ENCODE results near the gene DCANP1. TPM values are rescaled to one million over a fixed set of nuclear protein-coding genes. Genes with fewer than 3 reads are reported as not detected.

Gene DCANP1
- total and polyA plus RNA-seq, 2 donors (not counting 1 experiment from before 2014, with no cell fraction given): not detected

DNA sequence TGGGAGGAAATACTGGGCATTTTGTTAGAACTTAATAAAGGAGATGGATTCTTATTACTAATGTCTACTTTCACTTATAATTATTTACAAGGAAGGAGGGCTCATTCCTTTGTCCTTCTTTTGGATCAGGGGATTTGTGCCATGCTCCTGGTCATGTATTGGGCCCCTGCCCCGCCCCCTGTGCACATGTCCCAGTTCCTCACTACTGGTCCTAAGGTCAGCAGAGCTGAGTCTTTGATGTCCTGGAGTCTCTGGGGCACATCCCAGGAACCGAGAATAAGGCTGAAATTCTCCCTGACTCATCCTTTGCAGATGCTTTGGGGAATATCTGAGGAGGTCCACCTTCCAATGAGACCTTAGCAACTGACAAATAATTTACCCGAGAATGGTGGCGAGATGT is 24.6 kb upstream of the DCANP1 start:
- Histone ChIP-seq H3K4me3 (replicated peaks in 1 of 4; ENCODE audit: control extremely low read depth in 1 of 4, insufficient read depth in 1 of 4, low read depth in 3 of 4, low read length in 4 of 4) (no peak overlapping the region), H3K9me3 (ENCODE audit: control insufficient read depth, insufficient read depth, low read depth, low read length) (no peaks in the 10 kb centered on the region), H3K36me3 (ENCODE audit: control insufficient read depth, insufficient read depth, low read length) (no peaks in the 10 kb centered on the region), H3K27me3 (ENCODE audit: control insufficient read depth, insufficient read depth, low read length) (peaks cover 7% of the 10 kb centered on the region), H3K4me2 (ENCODE audit: extremely low read depth, insufficient read depth, low read length) (no peak overlapping the region), H3K79me2 (ENCODE audit: control insufficient read depth, insufficient read depth, low read length) (no peaks in the 10 kb centered on the region), H3K4me1 (ENCODE audit: control insufficient read depth, extremely low read depth, insufficient read depth, low read length) (no peaks in the 10 kb centered on the region), H2AFZ (ENCODE audit: low read length) (no peak overlapping the region), H3K27ac (ENCODE audit: insufficient read depth, low read length) (no peak overlapping the region), H4K20me1 (ENCODE audit: control insufficient read depth, extremely low read depth, insufficient read depth, low read length) (no peaks in the 10 kb centered on the region), H3K9ac (ENCODE audit: insufficient read depth, low read length) (no peak overlapping the region)
- no peak for TF ChIP-seq EZH2 (IDR thresholded peaks at IDR 0.05; ENCODE audit: low read length, missing control alignments)
- TF ChIP-seq, protein P1, sequence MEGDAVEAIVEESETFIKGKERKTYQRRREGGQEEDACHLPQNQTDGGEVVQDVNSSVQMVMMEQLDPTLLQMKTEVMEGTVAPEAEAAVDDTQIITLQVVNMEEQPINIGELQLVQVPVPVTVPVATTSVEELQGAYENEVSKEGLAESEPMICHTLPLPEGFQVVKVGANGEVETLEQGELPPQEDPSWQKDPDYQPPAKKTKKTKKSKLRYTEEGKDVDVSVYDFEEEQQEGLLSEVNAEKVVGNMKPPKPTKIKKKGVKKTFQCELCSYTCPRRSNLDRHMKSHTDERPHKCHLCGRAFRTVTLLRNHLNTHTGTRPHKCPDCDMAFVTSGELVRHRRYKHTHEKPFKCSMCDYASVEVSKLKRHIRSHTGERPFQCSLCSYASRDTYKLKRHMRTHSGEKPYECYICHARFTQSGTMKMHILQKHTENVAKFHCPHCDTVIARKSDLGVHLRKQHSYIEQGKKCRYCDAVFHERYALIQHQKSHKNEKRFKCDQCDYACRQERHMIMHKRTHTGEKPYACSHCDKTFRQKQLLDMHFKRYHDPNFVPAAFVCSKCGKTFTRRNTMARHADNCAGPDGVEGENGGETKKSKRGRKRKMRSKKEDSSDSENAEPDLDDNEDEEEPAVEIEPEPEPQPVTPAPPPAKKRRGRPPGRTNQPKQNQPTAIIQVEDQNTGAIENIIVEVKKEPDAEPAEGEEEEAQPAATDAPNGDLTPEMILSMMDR (conservative IDR thresholded peaks at IDR 0.05 in 1 of 2, IDR thresholded peaks at IDR 0.05 in 1 of 2; ENCODE audit: low read depth in 1 of 2, low read length in 2 of 2): no peak
- DNase-seq (ENCODE audit: low read depth in 2 of 2): no peak

DNA sequence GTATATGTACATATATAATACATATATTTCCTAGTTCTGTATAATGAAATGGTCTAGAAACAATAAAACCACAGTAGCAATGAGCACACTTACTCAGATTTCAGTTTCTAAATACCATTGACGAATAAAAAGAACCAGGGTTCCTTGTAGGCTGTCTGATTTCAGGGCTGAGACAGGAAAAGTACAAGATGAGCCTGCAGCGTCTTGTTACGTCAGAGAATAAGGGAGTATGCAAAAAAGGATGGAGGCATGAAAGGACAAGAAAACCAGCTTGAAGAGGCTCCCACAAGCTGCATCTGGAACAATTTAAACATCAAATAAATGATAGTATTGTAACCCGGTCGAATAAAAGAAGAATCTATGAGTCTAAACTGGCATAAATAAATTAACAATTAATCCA is 22.8 kb upstream of the DCANP1 start:
- H3K27me3 ChIP-seq (ENCODE audit: control insufficient read depth, insufficient read depth, low read length): peaks cover 7% of the 10 kb centered on the region
- H4K20me1 ChIP-seq (ENCODE audit: control insufficient read depth, extremely low read depth, insufficient read depth, low read length): no peaks in the 10 kb centered on the region
- H3K27ac ChIP-seq (ENCODE audit: insufficient read depth, low read length): no peak overlapping the region

DNA sequence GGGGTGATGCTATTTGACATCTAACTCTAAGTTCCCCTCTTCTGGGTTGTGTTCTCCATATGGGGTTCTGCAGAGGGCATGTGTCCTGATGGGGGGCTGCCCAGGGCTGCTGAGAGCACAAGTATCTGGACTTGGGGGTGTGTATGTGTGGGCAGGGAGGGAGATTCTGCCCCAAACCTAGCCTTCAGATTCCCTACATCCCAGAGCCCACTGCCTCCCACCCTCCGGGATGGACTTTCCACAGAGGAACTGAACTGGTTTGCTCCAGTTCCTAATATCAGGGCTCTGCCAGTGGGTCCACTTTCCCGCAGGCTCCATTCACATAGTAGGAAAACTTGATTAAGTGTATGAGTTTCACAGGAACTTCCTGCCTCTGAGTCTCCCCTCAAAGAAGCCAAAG is 21.4 kb upstream of the DCANP1 start:
- Histone ChIP-seq H3K9me3 (ENCODE audit: control insufficient read depth, insufficient read depth, low read depth, low read length) (no peaks in the 10 kb centered on the region), H3K4me1 (ENCODE audit: control insufficient read depth, extremely low read depth, insufficient read depth, low read length) (no peaks in the 10 kb centered on the region), H3K27me3 (ENCODE audit: control insufficient read depth, insufficient read depth, low read length) (peaks cover 13% of the 10 kb centered on the region)

More for the DNA sequence above, 22.8 kb upstream of the DCANP1 start:
- H3K4me3 ChIP-seq (replicated peaks in 1 of 4; ENCODE audit: control extremely low read depth in 1 of 4, insufficient read depth in 1 of 4, low read depth in 3 of 4, low read length in 4 of 4): no peak overlapping the region
- H3K9ac ChIP-seq (ENCODE audit: insufficient read depth, low read length): no peak overlapping the region
- no peak overlapping the region for H2AFZ ChIP-seq (ENCODE audit: low read length)
- no peaks in the 10 kb centered on the region for H3K4me1 ChIP-seq (ENCODE audit: control insufficient read depth, extremely low read depth, insufficient read depth, low read length)
- TF ChIP-seq EZH2 (IDR thresholded peaks at IDR 0.05; ENCODE audit: low read length, missing control alignments): no peak
- TF ChIP-seq, protein P1 (conservative IDR thresholded peaks at IDR 0.05 in 1 of 2, IDR thresholded peaks at IDR 0.05 in 1 of 2; ENCODE audit: low read depth in 1 of 2, low read length in 2 of 2): no peak
- no peak for DNase-seq (ENCODE audit: low read depth in 2 of 2)
- H3K9me3 ChIP-seq (ENCODE audit: control insufficient read depth, insufficient read depth, low read depth, low read length): no peaks in the 10 kb centered on the region
- no peak overlapping the region for H3K4me2 ChIP-seq (ENCODE audit: extremely low read depth, insufficient read depth, low read length)
- no peaks in the 10 kb centered on the region for H3K79me2 ChIP-seq (ENCODE audit: control insufficient read depth, insufficient read depth, low read length)
- no peaks in the 10 kb centered on the region for H3K36me3 ChIP-seq (ENCODE audit: control insufficient read depth, insufficient read depth, low read length)

More for the DNA sequence above, 21.4 kb upstream of the DCANP1 start:
- Histone ChIP-seq H3K4me2 (ENCODE audit: extremely low read depth, insufficient read depth, low read length) (no peak overlapping the region), H3K9ac (ENCODE audit: insufficient read depth, low read length) (no peak overlapping the region), H3K36me3 (ENCODE audit: control insufficient read depth, insufficient read depth, low read length) (no peaks in the 10 kb centered on the region), H2AFZ (ENCODE audit: low read length) (no peak overlapping the region), H3K79me2 (ENCODE audit: control insufficient read depth, insufficient read depth, low read length) (no peaks in the 10 kb centered on the region), H4K20me1 (ENCODE audit: control insufficient read depth, extremely low read depth, insufficient read depth, low read length) (no peaks in the 10 kb centered on the region), H3K4me3 (replicated peaks in 1 of 4; ENCODE audit: control extremely low read depth in 1 of 4, insufficient read depth in 1 of 4, low read depth in 3 of 4, low read length in 4 of 4) (no peak overlapping the region), H3K27ac (ENCODE audit: insufficient read depth, low read length) (no peak overlapping the region)
- TF ChIP-seq, protein P1 (conservative IDR thresholded peaks at IDR 0.05 in 1 of 2, IDR thresholded peaks at IDR 0.05 in 1 of 2; ENCODE audit: low read depth in 1 of 2, low read length in 2 of 2): no peak
- TF ChIP-seq EZH2 (IDR thresholded peaks at IDR 0.05; ENCODE audit: low read length, missing control alignments): peak; percentile 45
- no peak for DNase-seq (ENCODE audit: low read depth in 2 of 2)

Measured in fibroblast of lung (primary cell).